NCI-H2171 (cell line): ENCODE measurements around the gene NTNG1.
A peak's percentile ranks its signal among the peaks of the same experiment; 100 is the strongest.

ENCODE experiments used
- DNase-seq: peaks from one replicate; lab custom pipeline; 2025; lab: John Stamatoyannopoulos, UW

The NTNG1 gene

GRCh38 chr1:107263291-107263915 is 122.6 kb downstream of the NTNG1 start:
- no peak for DNase-seq

- DNase-seq: no peak
These were observed 123.2 kb downstream of the NTNG1 start for GRCh38 chr1:107264007-107264406.

- DNase-seq: no peak
These were observed 123.7 kb downstream of the NTNG1 start for GRCh38 chr1:107264561-107264960.

- no peak for DNase-seq
These were observed 126.7 kb downstream of the NTNG1 start for GRCh38 chr1:107267489-107267888.

GRCh38 chr1:107272321-107272720 is 131.5 kb downstream of the NTNG1 start:
- DNase-seq: no peak

- no peak for DNase-seq
These were observed 132.7 kb downstream of the NTNG1 start for GRCh38 chr1:107273515-107273914.

- no peak for DNase-seq
These were observed 133.4 kb downstream of the NTNG1 start for GRCh38 chr1:107274227-107274626.

- DNase-seq: no peak
These were observed 135.4 kb downstream of the NTNG1 start for GRCh38 chr1:107276247-107276646.

- DNase-seq: peak; percentile 9
These were observed 136.2 kb downstream of the NTNG1 start for GRCh38 chr1:107277022-107277421.

GRCh38 chr1:107286125-107286524 is 145.3 kb downstream of the NTNG1 start:
- no peak for DNase-seq

GRCh38 chr1:107291987-107292386 is 151.1 kb downstream of the NTNG1 start:
- DNase-seq: no peak

- DNase-seq: no peak
These were observed 153.2 kb downstream of the NTNG1 start for GRCh38 chr1:107293901-107294613.

- DNase-seq: no peak
These were observed 153.8 kb downstream of the NTNG1 start for GRCh38 chr1:107294686-107295085.

- no peak for DNase-seq
These were observed 156.8 kb downstream of the NTNG1 start for GRCh38 chr1:107297681-107298080.

GRCh38 chr1:107298526-107298925 is 157.7 kb downstream of the NTNG1 start:
- no peak for DNase-seq

- no peak for DNase-seq
These were observed 158.7 kb downstream of the NTNG1 start for GRCh38 chr1:107299521-107299920.

- DNase-seq: no peak
These were observed 169.1 kb downstream of the NTNG1 start for GRCh38 chr1:107309962-107310361.

- DNase-seq: no peak
These were observed 174.8 kb downstream of the NTNG1 start for GRCh38 chr1:107315652-107316051.

GRCh38 chr1:107318932-107319331 is 178.1 kb downstream of the NTNG1 start:
- DNase-seq: no peak

- no peak for DNase-seq
These were observed 182.9 kb downstream of the NTNG1 start for GRCh38 chr1:107323784-107324183.

GRCh38 chr1:107326824-107327445 is 186.1 kb downstream of the NTNG1 start:
- peak; percentile 73 for DNase-seq

GRCh38 chr1:107327446-107327845 is 186.6 kb downstream of the NTNG1 start:
- DNase-seq: no peak

GRCh38 chr1:107328087-107328486 is 187.2 kb downstream of the NTNG1 start:
- no peak for DNase-seq
